WTC11 (cell line): Measurements from ENCODE around the gene CACNG4. TPM values are rescaled to one million over a fixed set of nuclear protein-coding genes. Genes with fewer than 3 reads are reported as not detected.

Source experiments
- ATAC-seq: fragments of 200-7000 bp; cut with Tn5 transposase; 2 replicates; pipeline ENCODE4 v1.10.0; 2021; ENCODE audit warnings: mild to moderate bottlenecking, moderate library complexity
- CTCF ChIA-PET: fragments of 300-600 bp; sonication (Branson Sonifier 250); formaldehyde crosslinking; loops from one replicate; lab custom pipeline; 2021; ENCODE audit warnings: antibody characterized with exemption; lab: Charles Lee
- POLR2A ChIA-PET: fragments of 350-600 bp; sonication (Branson Sonifier 250); formaldehyde crosslinking; loops from one replicate; lab custom pipeline; 2021; ENCODE audit warnings: antibody characterized with exemption; lab: Charles Lee
- DNase-seq: peaks from one replicate; pipeline ENCODE4 v3.0.0; 2021; ENCODE audit warnings: low spot score
- H3K27ac Mint-ChIP-seq: 2 replicates; pipeline ENCODE4 v1.8.0; 2021; ENCODE audit warnings: mixed read lengths
- H3K27me3 Mint-ChIP-seq: 2 replicates; pipeline ENCODE4 v1.8.0; 2021; ENCODE audit warnings: low read depth, mild to moderate bottlenecking, moderate library complexity, mixed read lengths
- H3K36me3 Mint-ChIP-seq: 2 replicates; pipeline ENCODE4 v1.8.0; 2021; ENCODE audit warnings: mixed read lengths
- H3K4me1 Mint-ChIP-seq: 2 replicates; pipeline ENCODE4 v1.8.0; 2022; ENCODE audit warnings: mixed read lengths
- H3K4me3 Mint-ChIP-seq: 2 replicates; pipeline ENCODE4 v1.8.0; 2021; ENCODE audit warnings: mild to moderate bottlenecking, moderate library complexity, mixed read lengths
- H3K9me3 Mint-ChIP-seq: 2 replicates; pipeline ENCODE4 v1.8.0; 2021; ENCODE audit warnings: mixed read lengths
- AFF4 ChIP-seq: sonication (generic); formaldehyde crosslinking; IDR thresholded peaks from 2 replicates; pipeline ENCODE4 v1.8.1; 2023; ENCODE audit warnings: mild to moderate bottlenecking, missing genetic modification reagents, borderline replicate concordance
- AR ChIP-seq: fragments of 250-450 bp; sonication (Bioruptor Pico); IDR thresholded peaks from 2 replicates; pipeline ENCODE4 v1.9.0; 2021; ENCODE audit warnings: mild to moderate bottlenecking
- CBFB ChIP-seq: sonication (generic); formaldehyde crosslinking; IDR thresholded peaks from 2 replicates; pipeline ENCODE4 v1.8.1; 2022; ENCODE audit warnings: mild to moderate bottlenecking, low read depth, missing genetic modification reagents
- E2F1 ChIP-seq: sonication (generic); formaldehyde crosslinking; IDR thresholded peaks from 2 replicates; pipeline ENCODE4 v1.8.0; 2022; ENCODE audit warnings: mild to moderate bottlenecking, missing genetic modification reagents
- EMX1 ChIP-seq: fragments of 250-450 bp; sonication (Bioruptor Pico); IDR thresholded peaks from 2 replicates; pipeline ENCODE4 v1.8.0; 2021; ENCODE audit warnings: mild to moderate bottlenecking
- ESRRA ChIP-seq: sonication (generic); formaldehyde crosslinking; IDR thresholded peaks from 2 replicates; pipeline ENCODE4 v1.8.1; 2022; ENCODE audit warnings: mild to moderate bottlenecking, missing genetic modification reagents, borderline replicate concordance
- FOXK1 ChIP-seq: sonication (generic); formaldehyde crosslinking; IDR thresholded peaks from 2 replicates; pipeline ENCODE4 v1.8.0; 2022; ENCODE audit warnings: mild to moderate bottlenecking, moderate library complexity, missing genetic modification reagents
- HMGA2 ChIP-seq: fragments of 250-450 bp; sonication (Bioruptor Pico); IDR thresholded peaks from 2 replicates; pipeline ENCODE4 v1.4.0; 2021; ENCODE audit warnings: mild to moderate bottlenecking, moderate library complexity
- MXD4 ChIP-seq: fragments of 250-450 bp; sonication (Bioruptor Pico); IDR thresholded peaks from 2 replicates; pipeline ENCODE4 v1.8.0; 2021; ENCODE audit warnings: mild to moderate bottlenecking, moderate library complexity, borderline replicate concordance
- NFYB ChIP-seq: sonication (generic); formaldehyde crosslinking; conservative IDR thresholded peaks from 2 replicates; pipeline ENCODE4 v1.8.0; 2022; ENCODE audit warnings: low read depth, missing genetic modification reagents
- PRRX2 ChIP-seq: fragments of 250-450 bp; sonication (Bioruptor Pico); IDR thresholded peaks from 2 replicates; pipeline ENCODE4 v1.8.0; 2021; ENCODE audit warnings: mild to moderate bottlenecking
- SP1 ChIP-seq: sonication (generic); formaldehyde crosslinking; conservative IDR thresholded peaks from 2 replicates; pipeline ENCODE4 v1.8.1; 2022; ENCODE audit warnings: missing genetic modification reagents
- TP53 ChIP-seq: sonication (generic); formaldehyde crosslinking; IDR thresholded peaks from 2 replicates; pipeline ENCODE4 v1.8.1; 2023; ENCODE audit warnings: mild to moderate bottlenecking, missing genetic modification reagents
- USF2 ChIP-seq: sonication (generic); formaldehyde crosslinking; IDR thresholded peaks from 2 replicates; pipeline ENCODE4 v1.8.1; 2023; ENCODE audit warnings: mild to moderate bottlenecking, missing genetic modification reagents, moderate library complexity
- ZNF219 ChIP-seq: sonication (generic); formaldehyde crosslinking; IDR thresholded peaks from 2 replicates; pipeline ENCODE4 v1.8.0; 2023; ENCODE audit warnings: missing genetic modification reagents, mild to moderate bottlenecking, borderline replicate concordance
- ZNF416 ChIP-seq: fragments of 250-450 bp; sonication (Bioruptor Pico); IDR thresholded peaks from 2 replicates; pipeline ENCODE4 v1.9.0; 2021; ENCODE audit warnings: mild to moderate bottlenecking, inconsistent platforms
- total RNA-seq: library from RNA; stranded (reverse); gene quantifications from 3 replicates; pipeline ENCODE4 v1.2.3, GENCODE V29; 2021
- TF ChIP-seq, protein P1 (sequence below): sonication (generic); formaldehyde crosslinking; IDR thresholded peaks from 2 replicates; pipeline ENCODE4 v1.8.0; 2022; ENCODE audit warnings: mild to moderate bottlenecking, missing genetic modification reagents
- TF ChIP-seq, protein P2 (sequence below): fragments of 250-450 bp; sonication (Bioruptor Pico); IDR thresholded peaks from 2 replicates; pipeline ENCODE4 v1.9.0; 2021; ENCODE audit warnings: moderate library complexity, mild to moderate bottlenecking, inconsistent platforms, borderline replicate concordance
- TF ChIP-seq, protein P3 (sequence below): sonication (generic); formaldehyde crosslinking; IDR thresholded peaks from 2 replicates; pipeline ENCODE4 v1.8.0; 2022; ENCODE audit warnings: mild to moderate bottlenecking, missing genetic modification reagents

The CACNG4 gene
- total RNA-seq, 1 experiment from 2014 or later, result 3.4 TPM

GRCh38 chr17:66929591-66929990, 34.9 kb upstream of the CACNG4 start (continued):
- no peak for TF ChIP-seq E2F1
- no peak for TF ChIP-seq ZNF219 (CRISPR knock-in tag)
- TF ChIP-seq ZNF416 (CRISPR knock-in tag), result no peak
- TF ChIP-seq TP53 (CRISPR knock-in tag), result no peak
- no peak for TF ChIP-seq MXD4 (CRISPR knock-in tag)
- TF ChIP-seq AFF4 (CRISPR knock-in tag), result no peak
- TF ChIP-seq PRRX2 (CRISPR knock-in tag), result no peak

GRCh38 chr17:66930933-66931332, 33.6 kb upstream of the CACNG4 start:
- TF ChIP-seq ESRRA (CRISPR knock-in tag) (no peak), FOXK1 (CRISPR knock-in tag) (no peak), NFYB (CRISPR knock-in tag) (peak; percentile 89), USF2 (peak; percentile 94)
- TF ChIP-seq, protein P1, sequence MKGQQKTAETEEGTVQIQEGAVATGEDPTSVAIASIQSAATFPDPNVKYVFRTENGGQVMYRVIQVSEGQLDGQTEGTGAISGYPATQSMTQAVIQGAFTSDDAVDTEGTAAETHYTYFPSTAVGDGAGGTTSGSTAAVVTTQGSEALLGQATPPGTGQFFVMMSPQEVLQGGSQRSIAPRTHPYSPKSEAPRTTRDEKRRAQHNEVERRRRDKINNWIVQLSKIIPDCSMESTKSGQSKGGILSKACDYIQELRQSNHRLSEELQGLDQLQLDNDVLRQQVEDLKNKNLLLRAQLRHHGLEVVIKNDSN (CRISPR knock-in tag), result peak; percentile 94

GRCh38 chr17:66932311-66932710, 32.2 kb upstream of the CACNG4 start:
- TF ChIP-seq, protein P2, sequence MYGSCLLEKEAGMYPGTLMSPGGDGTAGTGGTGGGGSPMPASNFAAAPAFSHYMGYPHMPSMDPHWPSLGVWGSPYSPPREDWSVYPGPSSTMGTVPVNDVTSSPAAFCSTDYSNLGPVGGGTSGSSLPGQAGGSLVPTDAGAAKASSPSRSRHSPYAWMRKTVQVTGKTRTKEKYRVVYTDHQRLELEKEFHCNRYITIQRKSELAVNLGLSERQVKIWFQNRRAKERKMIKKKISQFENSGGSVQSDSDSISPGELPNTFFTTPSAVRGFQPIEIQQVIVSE, result no peak
- no peak for TF ChIP-seq SP1 (CRISPR knock-in tag)
- TF ChIP-seq EMX1, result no peak
- no peak for TF ChIP-seq AR
- TF ChIP-seq, protein P3, sequence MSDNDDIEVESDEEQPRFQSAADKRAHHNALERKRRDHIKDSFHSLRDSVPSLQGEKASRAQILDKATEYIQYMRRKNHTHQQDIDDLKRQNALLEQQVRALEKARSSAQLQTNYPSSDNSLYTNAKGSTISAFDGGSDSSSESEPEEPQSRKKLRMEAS, result no peak
- TF ChIP-seq CBFB (CRISPR knock-in tag), result no peak
- peak; percentile 89 for TF ChIP-seq HMGA2 (CRISPR knock-in tag)
- CTCF ChIA-PET, result interaction anchor here (1.2 to 2.0 kb wide), 3 partner anchors 17 to 84 kb away, joined by 3 to 5 read pairs (median 3); no protein-coding TSS in a partner anchor

More at GRCh38 chr17:66930933-66931332, 33.6 kb upstream of the CACNG4 start:
- ATAC-seq, result peak; percentile 93
- no peaks in the 10 kb centered on the region for H3K4me1 Mint-ChIP-seq
- H3K27me3 Mint-ChIP-seq, result no peaks in the 10 kb centered on the region; the same call in 1 of the 2 replicates
- H3K27ac Mint-ChIP-seq, result no peak overlapping the region
- H3K36me3 Mint-ChIP-seq, result peaks cover 4% of the 10 kb centered on the region
- H3K9me3 Mint-ChIP-seq, result peaks cover 17% of the 10 kb centered on the region
- no peak overlapping the region for H3K4me3 Mint-ChIP-seq
- no peak for DNase-seq
- ChIA-PET CTCF (interaction anchor here (1.2 to 2.0 kb wide), 2 partner anchors 86 to 227 kb away, joined by 3 to 5 read pairs; no protein-coding TSS in a partner anchor), POLR2A (no interaction called here)

More at GRCh38 chr17:66932311-66932710, 32.2 kb upstream of the CACNG4 start:
- POLR2A ChIA-PET, result no interaction called here
- H3K4me3 Mint-ChIP-seq, result no peak overlapping the region
- H3K27me3 Mint-ChIP-seq, result no peaks in the 10 kb centered on the region; the same call in none of the 2 replicates
- H3K36me3 Mint-ChIP-seq, result peaks cover 8% of the 10 kb centered on the region
- 0 out of 2 replicates have a peak overlapping the region, but pooled peaks have one; percentile 9 for H3K27ac Mint-ChIP-seq
- DNase-seq, result no peak
- no peaks in the 10 kb centered on the region for H3K4me1 Mint-ChIP-seq
- ATAC-seq, result no peak
- H3K9me3 Mint-ChIP-seq, result peaks cover 31% of the 10 kb centered on the region
